LNCAP (cell line): ENCODE measurements around the gene TSHZ1.

ENCODE experiments used
- CTCF ChIP-seq: fragments of 450-650 bp; IDR thresholded peaks from 2 replicates; pipeline ENCODE4 v1.5.1; 2017; ENCODE audit warnings: mild to moderate bottlenecking

The TSHZ1 gene

GRCh38 chr18:75216911-75217689 lies 6.5 kb downstream of the TSHZ1 start:
- TF ChIP-seq CTCF: no peak

GRCh38 chr18:75218065-75218923 lies 7.7 kb downstream of the TSHZ1 start:
- no peak for TF ChIP-seq CTCF

- TF ChIP-seq CTCF: no peak
Observed at GRCh38 chr18:75219745-75220375, 9.3 kb downstream of the TSHZ1 start.

- no peak for TF ChIP-seq CTCF
Observed at GRCh38 chr18:75220551-75221355, 10.2 kb downstream of the TSHZ1 start.

- TF ChIP-seq CTCF: no peak
Observed at GRCh38 chr18:75221397-75221796, 10.8 kb downstream of the TSHZ1 start.

- TF ChIP-seq CTCF: no peak
Observed at GRCh38 chr18:75221897-75222296, 11.3 kb downstream of the TSHZ1 start.

- no peak for TF ChIP-seq CTCF
Observed at GRCh38 chr18:75222407-75222806, 11.8 kb downstream of the TSHZ1 start.
